HG03097 (cell line): Measurements from ENCODE around the gene SLC44A3.
"Not testable (repeated sequence)": the region's sequence is repeated elsewhere in the genome, so short reads cannot be mapped to it uniquely, and the experiment has no call there.

Experiments used
- ATAC-seq: cut with Tn5 transposase; IDR thresholded peaks from one replicate; pipeline ENCODE4 v1.9.1; 2021; ENCODE audit not compliant: unreplicated experiment, low FRiP score

SLC44A3 gene

DNA sequence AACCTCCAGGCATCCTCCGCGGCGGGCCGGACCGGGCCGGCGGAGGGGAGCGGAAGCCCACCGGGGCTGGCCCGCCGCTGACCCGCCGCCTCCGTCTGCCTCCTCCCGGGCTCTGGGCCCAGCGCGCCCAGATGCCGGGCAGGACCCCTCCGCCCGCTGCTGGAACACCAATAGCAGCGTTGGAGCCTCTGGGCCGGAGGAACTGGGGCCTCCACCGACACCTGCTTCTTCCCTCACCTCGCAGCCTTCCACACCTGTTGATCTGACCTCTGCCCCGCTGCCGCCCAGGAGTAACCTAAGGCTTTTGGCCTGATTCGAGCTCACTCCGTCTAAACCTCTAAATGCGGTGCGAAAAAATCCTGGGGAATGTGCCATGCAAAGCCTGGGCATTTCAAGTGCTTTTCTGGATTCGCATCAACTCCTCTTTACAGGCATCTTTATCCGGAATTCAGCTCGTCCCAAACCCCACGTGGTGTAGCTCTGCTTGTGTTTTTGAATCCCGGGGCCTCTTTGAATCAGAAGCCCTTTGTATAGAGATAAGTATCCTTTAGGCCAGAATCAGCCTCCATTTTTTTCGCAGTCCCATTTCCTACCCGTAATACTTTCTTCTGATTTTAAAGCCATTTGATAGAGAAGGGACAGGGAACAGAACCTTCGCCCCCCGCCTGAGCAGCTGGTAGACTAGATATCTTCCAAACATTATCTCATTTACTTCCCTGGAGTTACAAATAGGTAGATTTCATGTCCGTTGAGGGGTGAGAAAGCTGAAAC, 107.4 kb downstream of the SLC44A3 start:
- ATAC-seq: no peak

DNA sequence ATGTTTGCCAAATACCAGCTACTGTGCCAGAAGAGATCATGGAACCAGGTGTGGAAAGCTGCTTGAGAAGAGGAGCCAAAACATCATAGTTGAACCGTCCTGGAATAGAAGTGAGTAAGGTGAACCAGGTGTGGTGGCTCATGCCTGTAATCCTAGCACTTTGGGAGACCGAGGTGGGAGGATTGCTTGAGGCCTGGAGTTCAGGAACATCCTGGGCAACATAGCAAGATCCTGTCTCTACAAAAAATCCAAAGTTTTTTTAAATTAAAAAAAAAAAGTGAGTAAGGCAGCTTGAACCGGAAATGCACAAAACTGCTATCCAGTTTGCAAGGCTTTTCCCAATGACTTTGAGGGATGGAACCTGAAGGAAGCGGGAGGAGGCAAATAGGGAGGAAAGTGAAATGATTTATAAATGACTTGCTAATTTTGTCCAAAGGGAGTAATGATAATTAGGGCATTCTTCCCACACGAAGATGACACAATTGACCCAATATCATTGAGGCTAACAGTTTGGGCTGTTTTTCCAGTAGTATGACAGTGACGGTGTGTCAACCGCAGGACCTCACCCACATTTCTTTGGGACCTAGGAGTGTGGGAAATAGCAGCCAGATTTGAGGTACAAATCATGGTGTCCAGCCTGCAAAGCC, 108.3 kb downstream of the SLC44A3 start:
- ATAC-seq: no peak

DNA sequence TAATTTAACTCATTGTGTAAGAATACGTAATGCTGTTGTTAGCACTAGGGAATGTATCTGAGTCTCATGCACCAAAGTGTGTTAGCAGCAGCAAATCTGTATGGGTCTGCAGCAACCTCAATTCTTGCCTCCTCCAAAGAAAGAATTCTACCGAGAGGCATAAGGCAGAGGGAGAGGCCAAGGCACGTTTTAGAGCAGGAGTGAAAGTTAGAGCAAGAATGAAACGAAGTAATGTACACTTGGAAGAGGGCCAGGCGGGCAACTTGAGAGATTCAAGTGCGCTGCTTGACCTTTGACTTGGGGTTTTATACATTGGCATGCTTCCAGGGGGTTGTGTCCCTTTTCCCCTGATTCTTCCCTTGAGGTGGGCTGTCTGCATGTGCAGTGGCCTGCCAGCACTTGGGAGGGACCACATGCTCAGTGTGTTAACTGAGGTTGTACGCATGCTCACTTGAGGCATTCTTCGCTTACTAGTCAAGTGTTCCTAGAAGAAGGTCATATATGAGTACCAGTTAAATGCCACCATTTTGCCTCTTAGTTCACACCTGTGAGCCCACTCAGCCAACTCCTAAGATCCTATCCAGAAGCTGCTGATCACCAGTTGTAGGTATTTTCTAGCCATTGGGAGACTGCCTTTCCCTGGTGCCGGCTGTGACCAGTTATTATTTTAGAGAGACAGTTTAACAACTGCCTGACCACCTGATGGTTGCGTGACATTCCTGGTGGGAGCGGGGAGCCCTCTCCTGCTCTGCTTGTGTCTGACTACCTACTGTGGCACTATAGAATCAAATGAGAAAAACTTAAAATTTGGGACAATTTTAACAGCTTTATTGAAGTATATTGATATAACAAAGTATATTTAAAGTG, 109.4 kb downstream of the SLC44A3 start:
- ATAC-seq: no peak

DNA sequence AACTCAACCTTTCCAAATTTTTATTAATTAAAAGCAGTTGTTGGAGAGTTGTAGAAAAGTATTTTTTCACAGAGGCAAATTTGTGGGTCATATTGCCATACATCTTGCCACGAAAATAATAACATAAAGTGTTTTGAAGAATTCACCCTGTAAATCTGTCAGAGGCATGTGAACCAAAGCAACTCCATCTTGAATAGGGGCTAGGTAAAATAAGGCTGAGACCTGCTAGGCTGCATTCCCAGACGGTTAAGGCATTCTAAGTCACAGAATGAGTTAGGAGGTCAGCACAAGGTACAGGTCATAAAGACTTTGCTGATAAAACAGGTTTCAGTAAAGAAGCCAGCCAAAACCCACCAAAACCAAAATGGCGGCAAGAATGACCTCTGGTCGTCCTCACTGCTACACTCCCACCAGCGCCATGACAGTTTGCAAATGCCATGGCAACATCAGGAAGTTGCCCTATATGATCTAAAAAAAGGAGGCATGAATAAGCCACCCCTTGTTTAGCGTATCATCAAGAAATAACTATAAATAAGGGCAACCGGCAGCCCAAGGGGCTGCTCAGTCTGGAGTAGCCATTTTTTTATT, 111.2 kb downstream of the SLC44A3 start:
- ATAC-seq: no peak

DNA sequence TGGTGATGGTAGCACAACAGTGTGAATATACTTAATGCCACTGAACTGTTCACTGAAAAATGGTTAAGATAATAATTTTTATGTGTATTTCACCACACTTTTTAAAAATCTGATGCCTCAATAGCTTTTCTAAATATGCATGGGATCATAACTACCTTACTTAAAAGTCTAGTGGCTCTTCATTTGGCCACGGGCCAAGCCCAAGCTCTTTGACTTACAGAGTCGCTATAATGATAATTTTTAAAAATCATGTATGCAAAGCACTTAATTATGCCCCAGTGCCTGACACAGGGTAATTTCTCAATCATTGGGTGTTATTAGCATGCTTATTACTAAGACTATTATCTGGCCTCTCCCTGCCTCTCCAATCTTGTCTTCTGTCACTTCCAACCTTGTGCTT, 114.4 kb downstream of the SLC44A3 start:
- ATAC-seq: no peak

DNA sequence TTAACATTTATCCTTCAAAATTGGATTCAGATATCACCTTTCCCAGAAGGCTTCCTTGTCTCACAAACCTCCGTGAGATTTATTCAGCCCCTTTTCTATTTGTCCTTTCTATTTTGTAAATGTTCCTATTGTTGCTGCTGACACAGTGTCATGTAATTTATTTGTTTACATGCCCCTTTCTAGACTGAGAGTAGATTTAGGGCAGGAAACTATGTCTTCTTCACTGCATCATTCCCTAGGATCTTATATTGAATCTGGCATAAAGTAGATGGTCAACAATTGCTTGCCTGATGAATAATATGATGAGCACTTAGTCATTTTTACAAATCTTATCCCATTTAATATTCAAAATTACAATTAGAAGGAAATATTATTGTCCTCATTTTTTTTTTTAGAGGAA, 114.9 kb downstream of the SLC44A3 start:
- no peak for ATAC-seq

DNA sequence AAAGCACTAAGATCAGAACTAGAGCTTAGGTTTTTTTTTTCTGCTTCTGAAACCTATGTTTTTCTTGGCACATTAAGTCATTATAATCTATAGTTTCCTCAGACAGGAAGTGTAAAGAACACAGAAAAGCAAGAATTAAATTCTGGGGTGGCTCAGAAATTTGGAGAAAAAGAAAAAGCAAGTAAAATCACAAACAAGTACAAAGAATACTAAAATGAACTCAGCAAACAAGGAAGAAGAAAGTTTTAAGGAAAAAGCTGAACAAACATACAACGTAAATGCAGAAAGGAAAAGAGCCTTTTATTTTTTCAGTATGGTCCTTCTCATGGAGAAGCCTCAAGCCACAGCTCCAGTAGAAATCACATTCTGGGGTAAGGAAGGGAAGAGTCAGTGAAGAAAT, 115.3 kb downstream of the SLC44A3 start:
- no peak for ATAC-seq

DNA sequence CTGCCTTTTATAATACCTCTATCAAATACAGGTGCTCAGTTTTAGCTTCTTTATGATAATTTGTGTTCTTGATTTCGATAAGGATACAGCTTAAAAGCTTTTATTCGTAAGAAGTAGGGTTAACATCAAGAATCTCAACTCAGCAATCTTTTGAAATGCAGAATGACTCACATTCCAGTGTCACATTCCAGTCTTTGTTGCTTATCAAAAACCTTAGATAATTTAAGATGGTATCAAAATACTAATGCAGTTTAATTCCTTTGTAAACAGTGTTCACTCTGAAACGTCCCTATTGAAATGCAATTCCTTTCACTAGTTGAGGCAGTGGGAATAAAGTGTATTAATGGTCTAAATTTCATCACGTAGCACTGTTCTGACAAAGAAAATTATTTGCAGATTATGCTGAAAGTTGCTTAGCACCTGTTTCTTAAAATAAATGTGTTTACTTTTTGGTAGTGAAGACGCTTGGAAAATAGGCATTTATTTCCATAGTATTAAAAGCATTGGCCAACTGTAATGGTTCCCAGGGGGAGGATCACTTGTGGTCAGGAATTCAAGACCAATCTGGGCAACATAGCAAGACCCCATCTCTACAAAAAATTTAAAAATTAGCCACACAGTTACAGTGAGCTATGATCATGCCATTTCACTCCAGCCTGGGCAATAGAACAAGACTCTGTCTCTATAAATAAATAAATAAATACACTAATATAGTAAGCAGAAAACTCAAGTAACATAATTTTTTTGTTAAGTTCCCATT, 116.9 kb downstream of the SLC44A3 start:
- no peak for ATAC-seq

DNA sequence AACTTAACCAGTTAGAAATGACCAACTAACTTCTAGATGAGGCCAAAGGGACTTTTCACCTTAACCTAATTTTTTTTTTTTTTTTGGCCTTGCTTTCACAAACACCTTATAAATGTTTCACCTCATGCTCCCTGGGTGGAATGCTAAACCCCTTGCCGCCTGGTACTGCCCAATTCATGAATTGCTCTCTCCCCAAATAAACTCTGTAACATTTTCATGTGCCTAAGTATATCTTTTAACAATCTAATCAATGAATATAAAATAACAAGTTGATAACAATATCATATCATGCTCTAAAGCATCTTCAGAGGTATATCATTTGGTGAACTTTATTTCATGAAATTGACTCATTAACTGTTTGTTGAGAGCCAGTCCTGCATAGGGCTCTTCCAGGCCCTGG, 117.7 kb downstream of the SLC44A3 start:
- ATAC-seq: no peak

DNA sequence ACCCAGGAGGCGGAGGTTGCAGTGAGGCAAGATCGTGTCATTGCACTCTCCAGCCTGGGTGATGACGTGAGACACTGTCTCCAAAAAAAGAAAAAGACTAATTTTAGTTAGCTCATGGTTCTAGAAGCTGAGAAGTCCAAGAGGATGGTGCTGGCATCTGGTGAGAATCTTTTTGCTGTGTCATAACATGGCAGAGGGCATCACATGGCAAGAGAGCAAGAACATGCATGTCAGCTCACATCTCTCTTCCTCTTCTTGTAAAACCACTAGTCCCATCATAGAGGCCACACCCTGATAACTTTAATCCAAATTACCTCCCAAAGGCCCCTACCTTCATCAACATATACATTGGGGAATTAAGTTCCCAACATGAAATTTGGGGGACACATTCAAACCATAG, 120.6 kb downstream of the SLC44A3 start:
- ATAC-seq: no peak

DNA sequence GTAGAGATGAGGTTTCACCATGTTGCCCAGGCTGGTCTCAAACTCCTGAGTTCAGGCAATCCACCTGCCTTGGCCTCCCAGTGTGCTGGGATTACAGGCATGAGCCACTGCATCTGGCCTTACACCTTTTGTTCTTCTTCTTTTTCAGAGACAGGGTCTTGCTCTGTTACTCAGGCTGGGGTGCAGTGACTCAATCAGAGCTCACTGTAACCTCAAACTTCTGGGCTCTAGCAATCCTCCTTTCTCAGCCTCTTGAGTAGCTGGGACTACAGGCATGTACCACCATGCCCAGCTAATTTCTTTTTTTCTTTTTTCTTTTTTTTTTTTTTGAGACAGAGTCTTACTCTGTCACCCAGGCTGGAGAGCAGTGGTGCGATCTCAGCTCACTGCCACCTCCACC, 121.3 kb downstream of the SLC44A3 start:
- not testable (repeated sequence) for ATAC-seq

DNA sequence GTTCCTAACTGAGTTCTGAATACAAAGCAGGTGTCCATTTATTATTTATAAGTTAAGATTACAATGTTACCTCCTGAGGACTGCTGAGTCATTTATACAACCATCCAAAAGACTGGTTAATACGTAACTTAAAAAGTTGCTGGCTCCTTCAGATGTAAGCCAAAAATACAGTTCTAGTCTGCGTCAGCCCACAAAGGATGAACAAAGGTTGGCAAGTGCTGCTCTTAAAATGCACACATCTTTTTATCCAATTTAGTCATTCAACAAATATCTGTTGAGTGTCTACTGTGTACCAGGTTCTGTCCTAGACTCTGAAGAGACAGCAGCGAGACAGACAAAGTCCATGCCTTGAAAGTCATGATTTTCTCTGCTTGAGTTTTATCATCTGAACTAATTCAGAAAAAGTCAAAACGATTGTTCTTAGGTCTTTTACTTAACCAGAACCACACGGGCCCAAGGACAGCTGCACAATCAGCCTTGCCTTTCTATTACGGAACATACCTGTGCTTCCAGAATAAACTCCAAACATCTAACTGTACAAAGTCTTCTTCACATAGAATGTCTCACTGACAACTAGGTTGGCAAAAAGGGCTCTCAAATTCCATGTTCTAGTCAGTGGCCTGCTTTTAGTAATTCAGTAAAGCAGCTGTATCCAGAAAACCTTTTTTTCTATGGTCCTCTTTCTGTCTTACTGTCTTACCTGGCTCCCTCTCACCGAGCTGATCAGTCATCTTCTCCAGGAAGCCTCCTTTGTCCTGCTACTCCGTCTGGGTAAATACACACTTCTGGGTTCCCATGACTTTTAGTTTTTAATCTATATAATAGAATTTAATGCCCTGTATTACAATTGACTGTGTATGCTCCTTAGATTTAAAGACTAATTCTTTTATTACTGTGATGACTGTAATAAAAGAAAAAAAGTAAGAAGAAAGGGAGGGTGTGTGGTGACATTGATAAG, 122.3 kb downstream of the SLC44A3 start:
- ATAC-seq: no peak
